Measurements from ENCODE around the gene WNT6.

Gene WNT6

GRCh38 chr2:218858671-218859555 lies 692 bp upstream of the WNT6 start:
- DNase-seq: no peak

GRCh38 chr2:218859988-218860831 lies 605 bp downstream of the WNT6 start:
- DNase-seq: no peak

GRCh38 chr2:218860950-218861381 lies 1.4 kb downstream of the WNT6 start:
- peak; percentile 25 for DNase-seq

GRCh38 chr2:218861645-218862318 lies 2.2 kb downstream of the WNT6 start:
- no peak for DNase-seq

- DNase-seq: no peak
These were observed 3.5 kb downstream of the WNT6 start for GRCh38 chr2:218863021-218863520.

GRCh38 chr2:218865396-218865795 lies 5.8 kb downstream of the WNT6 start:
- no peak for DNase-seq

- DNase-seq: no peak
These were observed 6.4 kb downstream of the WNT6 start for GRCh38 chr2:218865999-218866398.

DNA sequence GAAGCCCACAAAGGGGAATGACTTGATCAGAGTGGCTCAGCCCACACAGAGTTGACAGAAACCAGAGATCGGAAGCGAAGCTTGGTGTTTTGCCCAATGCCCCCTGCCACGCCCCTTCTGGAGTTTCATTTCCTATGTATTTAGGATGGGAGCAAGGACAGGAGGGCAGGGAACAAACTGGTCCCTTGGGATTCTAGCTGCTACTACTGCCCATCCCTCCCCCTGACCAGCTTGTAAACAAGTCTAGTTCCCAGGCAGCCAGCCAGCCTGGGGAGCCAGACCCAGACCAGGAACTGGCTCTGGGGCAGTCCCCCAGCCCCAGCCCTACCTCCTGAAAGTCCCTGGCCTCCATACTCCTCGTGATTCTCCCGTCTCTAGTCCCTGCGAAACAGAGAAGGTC lies 8.3 kb downstream of the WNT6 start:
- peak; percentile 28 for DNase-seq

- no peak for DNase-seq
These were observed 9.5 kb downstream of the WNT6 start for GRCh38 chr2:218869064-218869463.

- DNase-seq: no peak
These were observed 11.4 kb downstream of the WNT6 start for GRCh38 chr2:218870984-218871344.

DNA sequence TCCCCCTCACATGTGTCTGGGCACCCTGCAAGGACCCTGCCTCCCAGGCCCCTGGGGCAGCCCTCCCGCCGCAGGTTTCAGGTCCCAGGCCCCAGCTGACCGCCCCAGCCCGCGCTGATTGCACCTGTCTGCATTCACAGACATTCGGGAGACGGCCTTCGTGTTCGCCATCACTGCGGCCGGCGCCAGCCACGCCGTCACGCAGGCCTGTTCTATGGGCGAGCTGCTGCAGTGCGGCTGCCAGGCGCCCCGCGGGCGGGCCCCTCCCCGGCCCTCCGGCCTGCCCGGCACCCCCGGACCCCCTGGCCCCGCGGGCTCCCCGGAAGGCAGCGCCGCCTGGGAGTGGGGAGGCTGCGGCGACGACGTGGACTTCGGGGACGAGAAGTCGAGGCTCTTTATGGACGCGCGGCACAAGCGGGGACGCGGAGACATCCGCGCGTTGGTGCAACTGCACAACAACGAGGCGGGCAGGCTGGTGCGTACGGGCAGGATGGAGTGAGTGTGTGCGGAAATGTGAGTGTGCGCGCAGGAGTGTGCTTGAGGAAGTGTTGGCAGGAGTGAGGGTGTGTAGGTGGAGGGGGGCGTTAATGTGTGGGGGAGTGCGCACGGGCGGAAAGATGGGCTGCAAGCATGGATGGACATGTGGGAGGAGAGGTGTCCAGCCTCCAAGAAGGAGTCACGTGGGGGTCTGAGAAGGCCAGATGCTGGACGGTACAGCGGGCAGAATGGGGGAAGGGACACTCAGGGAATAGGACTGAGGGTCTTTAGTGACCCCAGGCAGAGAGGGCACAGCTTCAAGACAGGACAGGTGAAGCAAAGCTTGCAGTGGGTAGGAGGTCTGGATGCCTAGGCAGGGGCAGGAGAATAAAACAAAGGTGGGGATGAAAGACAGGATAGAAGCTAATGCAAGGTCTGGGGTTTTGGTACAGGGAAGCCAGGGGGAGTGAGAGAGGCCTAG lies 12.0 kb downstream of the WNT6 start:
- DNase-seq: no peak

- no peak for DNase-seq
These were observed 13.2 kb downstream of the WNT6 start for GRCh38 chr2:218872645-218873358.

DNA sequence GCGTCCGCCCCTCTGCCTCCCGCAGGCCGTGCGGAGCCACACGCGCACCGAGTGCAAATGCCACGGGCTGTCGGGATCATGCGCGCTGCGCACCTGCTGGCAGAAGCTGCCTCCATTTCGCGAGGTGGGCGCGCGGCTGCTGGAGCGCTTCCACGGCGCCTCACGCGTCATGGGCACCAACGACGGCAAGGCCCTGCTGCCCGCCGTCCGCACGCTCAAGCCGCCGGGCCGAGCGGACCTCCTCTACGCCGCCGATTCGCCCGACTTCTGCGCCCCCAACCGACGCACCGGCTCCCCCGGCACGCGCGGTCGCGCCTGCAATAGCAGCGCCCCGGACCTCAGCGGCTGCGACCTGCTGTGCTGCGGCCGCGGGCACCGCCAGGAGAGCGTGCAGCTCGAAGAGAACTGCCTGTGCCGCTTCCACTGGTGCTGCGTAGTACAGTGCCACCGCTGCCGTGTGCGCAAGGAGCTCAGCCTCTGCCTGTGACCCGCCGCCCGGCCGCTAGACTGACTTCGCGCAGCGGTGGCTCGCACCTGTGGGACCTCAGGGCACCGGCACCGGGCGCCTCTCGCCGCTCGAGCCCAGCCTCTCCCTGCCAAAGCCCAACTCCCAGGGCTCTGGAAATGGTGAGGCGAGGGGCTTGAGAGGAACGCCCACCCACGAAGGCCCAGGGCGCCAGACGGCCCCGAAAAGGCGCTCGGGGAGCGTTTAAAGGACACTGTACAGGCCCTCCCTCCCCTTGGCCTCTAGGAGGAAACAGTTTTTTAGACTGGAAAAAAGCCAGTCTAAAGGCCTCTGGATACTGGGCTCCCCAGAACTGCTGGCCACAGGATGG lies 14.0 kb downstream of the WNT6 start:
- DNase-seq: no peak

- DNase-seq: no peak
These were observed 16.2 kb downstream of the WNT6 start for GRCh38 chr2:218875692-218876246.

DNA sequence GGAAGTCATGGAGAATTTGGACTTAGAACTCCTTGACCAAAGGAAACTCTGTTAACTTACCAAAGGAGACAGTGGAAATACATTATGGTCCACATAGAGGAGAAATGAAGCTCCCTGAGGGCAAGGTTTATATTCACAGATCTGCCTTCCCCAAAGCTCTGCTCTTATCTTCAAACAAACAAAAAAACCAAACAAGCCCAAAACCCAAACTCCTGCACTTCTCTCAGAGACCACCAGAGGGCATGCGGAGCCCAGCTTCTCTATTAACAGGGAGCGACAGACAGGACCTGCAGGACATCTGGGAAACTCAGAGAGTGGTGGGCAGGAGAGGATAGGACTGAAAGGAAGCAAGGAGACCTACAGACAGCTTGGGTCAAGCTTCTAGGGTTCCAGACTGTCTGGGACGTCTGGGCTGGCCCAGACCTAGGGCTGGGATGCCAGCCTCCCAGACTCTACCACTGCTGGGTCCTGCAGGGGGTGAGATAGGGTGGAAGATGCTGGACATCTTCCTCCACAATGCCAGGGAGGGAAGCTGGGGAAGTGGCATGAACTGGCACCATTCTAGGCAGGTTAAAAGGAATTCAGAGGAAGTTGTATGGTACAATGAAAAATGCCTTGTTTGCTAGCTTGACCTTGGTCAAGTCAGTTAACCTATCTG lies 17.1 kb downstream of the WNT6 start:
- DNase-seq: peak; percentile 45

DNA sequence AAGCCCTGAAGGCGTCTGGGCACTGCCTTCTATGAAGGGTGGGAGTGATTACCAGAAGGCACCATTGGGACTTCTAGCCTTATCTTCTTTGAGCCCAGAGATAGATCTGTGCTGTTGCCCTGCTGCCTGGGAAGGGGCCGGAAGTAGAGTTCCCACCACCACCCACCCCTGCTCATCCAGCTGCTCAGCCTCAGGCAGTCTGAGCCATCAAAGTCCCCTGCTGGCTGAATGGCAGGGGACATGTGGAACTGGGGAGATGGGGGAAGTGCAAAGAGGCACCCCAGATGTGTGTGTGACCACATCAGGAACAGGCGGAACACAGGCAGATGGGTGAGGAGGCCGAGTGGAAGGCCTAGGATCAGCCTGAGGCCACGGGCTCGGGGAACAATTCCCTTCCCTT lies 17.7 kb downstream of the WNT6 start:
- DNase-seq: no peak

DNA sequence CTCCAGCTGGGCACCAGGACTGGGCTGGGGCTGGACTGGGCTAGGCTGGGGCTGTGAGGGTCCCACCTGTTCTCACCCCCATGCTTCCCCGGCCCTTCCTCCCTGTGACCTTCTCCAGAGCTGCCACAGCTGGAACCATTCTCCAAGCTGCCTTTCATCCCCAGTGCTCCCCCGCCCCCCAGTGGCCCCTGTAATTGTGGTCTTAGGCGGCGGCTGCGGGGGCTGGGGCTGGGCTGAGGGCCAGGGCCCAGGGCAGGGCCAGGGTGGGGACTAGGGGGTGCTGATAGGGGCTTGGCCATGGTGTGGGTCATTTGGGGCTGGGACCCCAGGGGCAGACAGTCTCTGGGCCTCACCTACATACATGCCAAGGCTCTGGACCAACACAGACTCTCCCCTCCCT lies 18.3 kb downstream of the WNT6 start:
- no peak for DNase-seq

DNA sequence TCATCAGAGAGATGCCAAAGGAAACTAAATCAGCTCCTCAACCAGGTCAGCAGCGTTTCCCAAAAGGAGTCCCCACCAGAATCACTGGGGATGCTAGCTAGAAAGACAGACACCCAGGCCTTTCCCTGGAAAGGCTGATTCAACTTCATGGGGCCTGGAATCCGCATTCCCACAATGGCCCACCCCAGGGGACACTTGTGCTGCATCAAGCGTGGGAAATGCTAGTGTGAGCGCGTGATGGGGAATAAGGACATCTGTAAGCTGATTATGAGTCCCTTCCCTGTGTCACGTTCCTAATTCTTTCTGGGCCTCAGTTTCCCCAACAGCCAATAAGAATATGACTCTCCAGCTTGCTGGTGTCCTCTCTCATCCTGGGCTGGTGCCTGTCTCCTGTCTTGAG lies 18.9 kb downstream of the WNT6 start:
- no peak for DNase-seq
